HG02870 (cell line): ENCODE data around the gene TNFRSF4.
"Not testable (repeated sequence)": the region's sequence is repeated elsewhere in the genome, so short reads cannot be mapped to it uniquely, and the experiment has no call there.

Source experiments
- ATAC-seq: cut with Tn5 transposase; IDR thresholded peaks from one replicate; pipeline ENCODE4 v1.9.1; 2021; ENCODE audit warnings: mild to moderate bottlenecking, moderate library complexity; ENCODE audit not compliant: unreplicated experiment

TNFRSF4 gene

GRCh38 chr1:1213345-1214265 is at the start of gene TNFRSF4:
Gene TNFRSF4 (minus strand): TSS chr1:1214153. CDS start chr1:1214127, 26 bp downstream.
- ATAC-seq = no peak

GRCh38 chr1:1262758-1263157 is 48.8 kb upstream of the TNFRSF4 start:
- no peak for ATAC-seq

GRCh38 chr1:1262071-1262470 is 48.1 kb upstream of the TNFRSF4 start:
- ATAC-seq = no peak

GRCh38 chr1:1260843-1261560 is 47.0 kb upstream of the TNFRSF4 start:
- ATAC-seq = no peak

GRCh38 chr1:1259951-1260600 is 46.1 kb upstream of the TNFRSF4 start:
- no peak for ATAC-seq

GRCh38 chr1:1259540-1259939 is 45.6 kb upstream of the TNFRSF4 start:
- no peak for ATAC-seq

GRCh38 chr1:1259119-1259488 is 45.2 kb upstream of the TNFRSF4 start:
- ATAC-seq = no peak

GRCh38 chr1:1256956-1257871 is 43.3 kb upstream of the TNFRSF4 start:
- ATAC-seq = no peak

- ATAC-seq = no peak
These were observed 41.7 kb upstream of the TNFRSF4 start for GRCh38 chr1:1255611-1256010.

GRCh38 chr1:1255078-1255477 is 41.1 kb upstream of the TNFRSF4 start:
- ATAC-seq = no peak

- no peak for ATAC-seq
These were observed 40.7 kb upstream of the TNFRSF4 start for GRCh38 chr1:1254667-1254998.

GRCh38 chr1:1253972-1254666 is 40.2 kb upstream of the TNFRSF4 start:
- ATAC-seq = no peak

GRCh38 chr1:1253314-1253713 is 39.4 kb upstream of the TNFRSF4 start:
- ATAC-seq = no peak

- no peak for ATAC-seq
These were observed 36.9 kb upstream of the TNFRSF4 start for GRCh38 chr1:1250786-1251284.

GRCh38 chr1:1248009-1248913 is 34.3 kb upstream of the TNFRSF4 start:
- ATAC-seq = not testable (repeated sequence)

- no peak for ATAC-seq
These were observed 33.5 kb upstream of the TNFRSF4 start for GRCh38 chr1:1247341-1247913.

GRCh38 chr1:1246577-1247340 is 32.8 kb upstream of the TNFRSF4 start, which contains the start of gene C1QTNF12:
Gene C1QTNF12 (minus strand): TSS chr1:1246722. CDS start chr1:1246690, 32 bp downstream.
- ATAC-seq = no peak
